NT2/D1 (cell line): ENCODE measurements around the gene TNFAIP8L3.
"Not testable (repeated sequence)": the region's sequence is repeated elsewhere in the genome, so short reads cannot be mapped to it uniquely, and the experiment has no call there.

Experiments
- DNase-seq: peaks from one replicate; pipeline ENCODE4 v3.0.0-alpha.2; 2011; ENCODE audit warnings: low read depth, low spot score
- H3K27me3 ChIP-seq: 2 replicates; pipeline ENCODE4 v1.6.0; 2011; ENCODE audit warnings: mild to moderate bottlenecking; ENCODE audit not compliant: insufficient read length, insufficient read depth
- H3K36me3 ChIP-seq: 2 replicates; pipeline ENCODE4 v1.6.1; 2011; ENCODE audit warnings: mild to moderate bottlenecking, low read length, mixed read lengths; ENCODE audit not compliant: insufficient read depth, insufficient read length
- H3K4me1 ChIP-seq: 2 replicates; pipeline ENCODE4 v1.5.1; 2011; ENCODE audit not compliant: insufficient read depth, insufficient read length
- H3K4me3 ChIP-seq: 2 replicates; pipeline ENCODE4 v1.5.1; 2011; ENCODE audit warnings: low read depth; ENCODE audit not compliant: insufficient read length
- H3K9ac ChIP-seq: 2 replicates; pipeline ENCODE4 v1.6.0; 2011; ENCODE audit warnings: low read depth; ENCODE audit not compliant: insufficient read length
- H3K9me3 ChIP-seq: 2 replicates; pipeline ENCODE4 v1.5.1; 2011; ENCODE audit warnings: mild to moderate bottlenecking, low read length; ENCODE audit not compliant: insufficient read depth
- SUZ12 ChIP-seq: IDR thresholded peaks from 2 replicates; pipeline ENCODE4 v1.6.1; 2011; ENCODE audit not compliant: insufficient read length, insufficient read depth; ENCODE audit errors: extremely low read depth
- YY1 ChIP-seq: IDR thresholded peaks from 2 replicates; pipeline ENCODE4 v1.6.1; 2011; ENCODE audit not compliant: insufficient read length, insufficient read depth
- ZNF274 ChIP-seq: IDR thresholded peaks from 2 replicates; pipeline ENCODE4 v1.6.1; 2011; ENCODE audit warnings: mild to moderate bottlenecking, low read depth, low read length

TNFAIP8L3 gene

DNA sequence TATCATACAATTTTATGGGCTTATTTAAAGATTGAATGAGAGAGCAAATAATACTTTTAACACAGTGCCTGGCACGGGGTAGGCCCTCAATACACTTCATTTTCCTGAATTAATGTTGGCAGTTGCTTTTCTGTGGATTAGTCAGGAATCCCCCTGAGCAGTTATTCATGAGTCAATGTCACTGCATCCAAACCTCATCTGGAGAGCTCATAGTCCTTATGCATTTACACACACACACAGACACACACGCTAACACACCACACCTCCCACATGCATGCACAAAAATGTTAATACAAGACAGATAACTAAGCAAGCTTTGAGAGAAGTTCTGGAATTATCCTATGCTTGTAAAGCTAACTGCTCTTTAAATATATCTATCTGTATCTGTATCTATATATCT is 34.0 kb upstream of the TNFAIP8L3 start:
- DNase-seq, result no peak
- no peak for TF ChIP-seq YY1
- TF ChIP-seq ZNF274, result no peak
- TF ChIP-seq SUZ12, result no peak

DNA sequence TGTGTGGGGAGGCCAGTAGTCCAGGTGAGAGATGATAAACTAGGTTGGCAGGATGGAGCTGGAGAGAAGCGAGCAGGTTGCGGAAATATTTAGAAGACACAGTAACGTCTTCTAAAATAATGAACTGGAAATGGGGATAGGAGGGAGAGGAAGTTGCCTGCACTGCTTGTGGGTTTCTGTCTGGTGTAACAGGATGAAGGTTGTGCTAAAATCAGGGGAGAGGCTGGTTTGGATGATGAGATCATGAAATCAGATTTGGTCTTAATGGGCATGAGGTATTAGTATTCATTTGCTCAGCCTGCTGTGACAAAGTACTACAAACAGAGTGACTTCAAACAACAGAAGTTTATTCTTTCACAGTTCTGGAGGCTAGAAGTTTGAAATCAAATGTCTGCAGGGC is 32.1 kb upstream of the TNFAIP8L3 start:
- H3K4me1 ChIP-seq, result no peaks in the 10 kb centered on the region
- no peaks in the 10 kb centered on the region for H3K36me3 ChIP-seq
- TF ChIP-seq ZNF274, result no peak
- TF ChIP-seq YY1, result no peak
- TF ChIP-seq SUZ12, result no peak
- no peak overlapping the region for H3K4me3 ChIP-seq
- no peak for DNase-seq
- no peak overlapping the region for H3K9ac ChIP-seq
- no peaks in the 10 kb centered on the region for H3K27me3 ChIP-seq
- no peaks in the 10 kb centered on the region for H3K9me3 ChIP-seq

More for the DNA sequence above, 34.0 kb upstream of the TNFAIP8L3 start:
- Histone ChIP-seq H3K9me3 (no peaks in the 10 kb centered on the region), H3K4me3 (no peak overlapping the region), H3K4me1 (no peaks in the 10 kb centered on the region), H3K36me3 (no peaks in the 10 kb centered on the region), H3K27me3 (no peaks in the 10 kb centered on the region), H3K9ac (no peak overlapping the region)

DNA sequence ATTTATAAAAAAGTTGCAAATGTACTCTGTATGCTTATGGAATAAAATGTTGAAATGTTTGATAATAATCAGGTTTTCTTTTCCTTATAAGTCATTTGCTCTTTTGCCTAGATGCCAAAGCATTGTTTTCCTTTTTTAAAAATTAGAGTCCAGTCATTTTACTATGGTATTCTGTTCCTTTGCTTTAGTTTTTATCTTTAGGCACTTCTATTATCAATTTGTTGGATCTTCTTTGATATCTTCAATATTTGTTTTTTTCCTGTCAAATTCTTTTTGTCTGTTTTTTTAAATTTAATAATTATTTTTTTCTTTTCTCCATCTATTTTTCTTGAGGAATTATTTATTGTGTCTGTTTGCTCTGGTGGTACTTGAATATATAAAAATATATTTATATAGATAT is 28.3 kb upstream of the TNFAIP8L3 start:
- not testable (repeated sequence) for H3K4me3 ChIP-seq, DNase-seq

DNA sequence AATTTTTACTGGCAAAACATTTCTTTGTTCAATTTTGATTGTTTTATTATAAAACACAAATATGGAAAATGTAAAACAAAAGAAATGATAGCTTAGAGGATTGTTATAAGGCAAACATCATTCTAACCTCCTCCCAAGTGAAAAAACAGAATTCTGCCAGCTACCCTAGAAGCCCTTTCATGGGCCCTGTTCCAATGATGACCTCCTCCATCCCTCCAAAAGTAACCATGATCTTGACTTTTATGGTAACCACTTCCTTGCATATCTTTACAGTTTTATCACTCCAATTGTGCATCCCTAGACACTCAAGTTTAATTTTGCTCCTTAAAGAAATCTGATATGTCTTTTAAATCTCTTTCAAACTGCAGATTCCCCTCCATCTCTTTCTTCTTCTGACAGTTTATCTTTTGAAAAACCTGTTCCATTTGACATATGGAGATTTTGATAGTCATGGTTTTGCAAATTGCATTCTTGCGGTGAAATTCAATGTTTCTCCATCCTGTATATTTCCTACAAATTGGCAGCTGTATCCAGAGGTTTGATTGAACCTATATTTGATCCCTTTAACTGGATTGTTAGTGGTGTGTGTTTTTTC is 27.0 kb upstream of the TNFAIP8L3 start:
- TF ChIP-seq YY1 (no peak), SUZ12 (no peak), ZNF274 (no peak)
- no peak for DNase-seq
- Histone ChIP-seq H3K36me3 (no peaks in the 10 kb centered on the region), H3K9ac (no peak overlapping the region), H3K4me3 (no peak overlapping the region), H3K4me1 (no peaks in the 10 kb centered on the region), H3K27me3 (no peaks in the 10 kb centered on the region), H3K9me3 (peaks cover 4% of the 10 kb centered on the region; the same call in 1 of the 2 replicates)

More for the DNA sequence above, 28.3 kb upstream of the TNFAIP8L3 start:
- not testable (repeated sequence) for H3K4me1 ChIP-seq, H3K27me3 ChIP-seq, H3K9me3 ChIP-seq, H3K9ac ChIP-seq, H3K36me3 ChIP-seq

DNA sequence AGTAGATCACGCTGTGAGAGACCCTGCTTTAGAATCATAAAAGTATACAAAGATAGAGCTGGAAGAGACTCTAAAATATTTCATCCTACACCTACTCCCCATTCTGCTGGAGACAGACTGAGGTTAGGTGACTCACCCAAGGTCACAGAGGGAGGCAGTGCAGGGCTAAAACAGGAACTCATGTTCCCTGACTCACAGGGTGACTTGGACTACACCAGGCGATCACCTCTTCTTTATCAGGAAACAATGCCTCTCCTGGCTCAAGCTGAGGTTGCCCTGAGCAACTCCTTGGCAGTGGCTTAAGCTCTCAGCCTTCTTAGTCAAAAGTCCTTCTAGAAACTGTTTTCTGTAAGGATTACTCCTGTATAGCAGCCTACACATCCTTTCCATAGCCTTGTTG is 26.4 kb upstream of the TNFAIP8L3 start:
- H3K9me3 ChIP-seq, result peaks cover 4% of the 10 kb centered on the region; the same call in 1 of the 2 replicates
- H3K27me3 ChIP-seq, result no peaks in the 10 kb centered on the region
- TF ChIP-seq ZNF274 (no peak), SUZ12 (no peak), YY1 (no peak)
- H3K4me3 ChIP-seq, result no peak overlapping the region
- H3K36me3 ChIP-seq, result no peaks in the 10 kb centered on the region
- H3K4me1 ChIP-seq, result no peaks in the 10 kb centered on the region
- no peak overlapping the region for H3K9ac ChIP-seq
- no peak for DNase-seq

DNA sequence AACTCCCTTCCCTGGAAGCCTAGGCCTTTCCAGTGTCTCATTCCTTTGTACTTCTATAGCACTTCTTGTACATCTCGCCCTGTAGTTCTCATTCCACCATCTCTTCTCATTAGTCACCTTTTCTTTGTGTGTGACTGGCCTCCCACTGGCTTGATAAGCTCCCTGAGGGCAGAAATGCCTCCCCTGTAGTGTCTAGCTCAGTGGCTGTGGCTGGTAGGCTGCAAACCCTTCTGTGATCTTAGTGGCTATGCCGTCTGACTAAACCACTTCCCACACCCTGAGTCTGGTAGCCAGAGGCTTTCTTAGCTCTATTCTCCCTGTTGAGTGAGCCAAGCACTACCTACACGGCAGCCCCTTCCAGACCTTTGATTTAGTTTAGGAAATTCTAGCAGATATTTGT is 24.4 kb upstream of the TNFAIP8L3 start:
- Histone ChIP-seq H3K36me3 (no peaks in the 10 kb centered on the region), H3K27me3 (no peaks in the 10 kb centered on the region), H3K4me3 (no peak overlapping the region), H3K4me1 (no peaks in the 10 kb centered on the region), H3K9ac (no peak overlapping the region), H3K9me3 (peaks cover 4% of the 10 kb centered on the region; the same call in 1 of the 2 replicates)
- TF ChIP-seq ZNF274 (no peak), YY1 (no peak), SUZ12 (no peak)
- no peak for DNase-seq

DNA sequence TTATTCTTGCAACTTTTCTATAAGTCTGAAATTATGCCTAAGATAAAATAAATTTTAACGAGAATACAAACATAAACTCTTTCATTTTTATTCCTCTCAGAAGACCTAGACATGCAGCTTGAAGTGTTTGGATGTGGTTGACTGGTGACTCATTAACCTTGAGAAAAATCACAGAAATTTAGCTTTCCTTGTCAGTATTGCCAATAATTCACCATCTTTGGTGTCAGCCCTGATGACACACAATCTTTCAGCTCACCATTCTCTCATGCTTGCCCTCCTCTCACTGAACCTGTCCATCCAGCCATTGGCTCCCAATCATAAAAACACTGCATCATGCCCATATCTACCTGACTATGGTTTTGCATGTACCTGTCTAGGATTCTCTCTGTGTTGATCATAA is 22.6 kb upstream of the TNFAIP8L3 start:
- Histone ChIP-seq H3K9ac (no peak overlapping the region), H3K36me3 (no peaks in the 10 kb centered on the region), H3K27me3 (no peaks in the 10 kb centered on the region), H3K4me3 (no peak overlapping the region), H3K4me1 (no peaks in the 10 kb centered on the region), H3K9me3 (peaks cover 4% of the 10 kb centered on the region; the same call in 1 of the 2 replicates)
- no peak for TF ChIP-seq YY1
- TF ChIP-seq ZNF274, result no peak
- TF ChIP-seq SUZ12, result no peak
- no peak for DNase-seq

DNA sequence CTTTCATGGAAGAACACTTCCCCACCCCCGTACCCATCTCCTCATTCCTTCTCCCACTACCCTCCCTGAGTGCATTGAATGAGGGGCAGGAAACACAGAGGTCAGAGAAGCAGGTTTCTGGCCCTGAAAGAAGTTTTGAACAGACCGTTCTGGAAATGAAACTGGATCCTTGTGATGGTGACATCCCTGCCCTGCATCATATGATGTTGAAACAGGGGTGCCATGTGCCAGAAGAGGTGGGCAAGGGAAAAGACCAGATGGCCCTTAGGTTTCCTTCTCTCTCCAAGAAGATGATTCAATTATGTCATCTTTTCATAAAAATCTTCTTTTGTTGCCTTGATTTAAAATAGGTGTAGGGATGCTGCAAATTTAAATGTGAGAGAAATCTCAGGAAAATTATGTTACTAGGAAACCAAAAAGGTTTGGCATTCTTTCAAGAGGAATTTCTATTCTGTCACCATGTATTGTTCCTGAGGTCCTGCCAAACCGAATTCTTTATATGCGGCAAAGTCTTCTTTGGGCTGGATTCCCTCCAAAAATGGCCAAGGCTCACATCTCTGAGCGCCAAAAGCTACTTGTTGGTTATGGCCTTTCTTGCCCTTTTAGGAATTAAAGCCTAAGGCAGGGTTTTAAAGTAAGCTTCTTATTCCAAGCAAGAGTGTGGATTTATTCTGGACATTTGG is 19.9 kb upstream of the TNFAIP8L3 start:
- no peak for DNase-seq
- Histone ChIP-seq H3K4me3 (no peak overlapping the region), H3K27me3 (no peaks in the 10 kb centered on the region), H3K36me3 (no peaks in the 10 kb centered on the region), H3K9me3 (peaks cover 4% of the 10 kb centered on the region; the same call in 1 of the 2 replicates), H3K4me1 (no peaks in the 10 kb centered on the region), H3K9ac (no peak overlapping the region)
- TF ChIP-seq YY1 (no peak), ZNF274 (no peak), SUZ12 (no peak)
